ENCODE results near the gene SREK1.

The SREK1 gene

DNA sequence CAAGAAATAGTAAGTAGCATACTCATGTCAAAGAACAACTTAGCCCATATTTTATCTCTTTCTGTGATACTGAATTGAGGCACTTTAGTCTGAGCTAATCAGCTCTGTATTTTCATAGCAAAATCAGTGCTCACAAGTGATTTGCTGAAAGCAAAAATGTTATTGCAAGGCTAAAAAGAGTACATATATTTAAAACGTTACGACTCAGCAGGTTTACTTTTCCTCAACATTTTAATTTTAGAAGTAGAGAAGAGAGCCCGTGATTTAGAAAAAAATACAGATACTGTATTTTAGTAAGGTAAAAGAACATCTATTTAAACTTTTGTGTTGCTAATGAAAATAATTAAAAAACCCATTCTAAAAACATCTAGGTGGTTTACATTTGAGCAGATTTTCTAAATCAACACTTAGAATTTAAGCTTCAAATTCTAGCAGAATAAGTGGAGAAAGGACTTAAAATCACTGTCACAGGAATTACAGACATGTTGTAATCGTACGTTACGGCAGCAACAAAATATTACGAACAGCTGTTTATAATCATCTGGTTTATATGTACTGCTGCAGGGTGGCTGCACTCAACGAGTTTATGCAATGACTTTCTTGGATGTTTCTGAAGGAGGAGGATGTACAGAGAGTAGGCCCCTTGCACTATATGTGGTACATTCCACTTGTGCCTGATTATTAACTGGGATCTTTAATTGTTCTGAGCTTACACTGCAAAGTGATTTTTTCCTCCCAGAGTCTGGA is 20.1 kb downstream of the SREK1 start:
- DNase-seq (ENCODE audit: low read depth in 2 of 2): no peak

- no peak for DNase-seq (ENCODE audit: low read depth in 2 of 2)
Observed at GRCh38 chr5:66168226-66168625, 24.1 kb downstream of the SREK1 start.

GRCh38 chr5:66169534-66169933 is 25.4 kb downstream of the SREK1 start:
- no peak for DNase-seq (ENCODE audit: low read depth in 2 of 2)

DNA sequence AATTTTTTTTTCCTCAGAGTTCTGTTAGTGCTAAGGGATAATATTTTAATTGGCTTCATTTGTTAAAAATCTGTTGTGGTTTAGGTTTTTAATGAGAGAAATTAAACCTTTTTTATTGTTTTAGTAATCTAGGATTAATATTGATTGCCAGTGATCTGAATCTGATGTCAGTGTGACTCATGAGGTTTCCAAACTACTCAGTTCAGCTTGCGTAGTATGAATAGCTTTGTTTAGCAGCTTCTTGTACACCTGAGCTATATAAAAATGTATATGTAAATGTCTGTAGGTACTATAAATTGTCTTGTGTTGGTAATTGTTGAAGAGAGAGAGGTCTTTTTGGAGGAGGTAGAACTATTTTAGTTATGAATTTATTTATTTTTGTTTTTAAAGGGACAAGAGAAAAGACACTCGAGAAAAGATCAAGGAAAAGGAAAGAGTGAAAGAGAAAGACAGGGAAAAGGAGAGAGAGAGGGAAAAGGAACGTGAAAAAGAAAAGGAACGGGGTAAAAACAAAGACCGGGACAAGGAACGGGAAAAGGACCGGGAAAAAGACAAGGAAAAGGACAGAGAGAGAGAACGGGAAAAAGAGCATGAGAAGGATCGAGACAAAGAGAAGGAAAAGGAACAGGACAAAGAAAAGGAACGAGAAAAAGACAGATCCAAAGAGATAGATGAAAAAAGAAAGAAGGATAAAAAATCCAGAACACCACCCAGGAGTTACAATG is 26.3 kb downstream of the SREK1 start:
- DNase-seq (ENCODE audit: low read depth in 2 of 2): no peak

GRCh38 chr5:66171349-66172344 is 27.5 kb downstream of the SREK1 start:
- DNase-seq (ENCODE audit: low read depth in 2 of 2): peak; percentile 12 to 21

GRCh38 chr5:66174338-66174737 is 30.2 kb downstream of the SREK1 start:
- no peak for DNase-seq (ENCODE audit: low read depth in 2 of 2)

DNA sequence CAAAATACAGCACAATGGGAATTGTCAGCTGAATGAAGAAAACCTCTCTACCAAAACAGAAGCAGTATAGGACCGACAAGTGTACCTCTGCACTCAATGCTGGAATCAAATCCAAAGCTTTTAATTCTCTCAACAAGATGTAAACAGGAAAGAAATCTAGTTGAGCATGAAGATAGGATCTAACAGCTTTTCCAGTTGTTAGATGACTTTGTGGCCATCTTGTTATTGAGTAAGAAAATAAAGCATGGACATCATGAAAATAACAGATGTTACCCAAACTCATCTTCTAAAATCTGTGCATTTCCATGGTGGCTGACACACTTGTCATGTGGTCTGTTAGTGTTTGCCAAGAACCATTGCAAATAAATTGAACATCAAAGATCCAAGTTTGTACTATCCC is 34.7 kb downstream of the SREK1 start:
- no peak for DNase-seq (ENCODE audit: low read depth in 2 of 2)

DNA sequence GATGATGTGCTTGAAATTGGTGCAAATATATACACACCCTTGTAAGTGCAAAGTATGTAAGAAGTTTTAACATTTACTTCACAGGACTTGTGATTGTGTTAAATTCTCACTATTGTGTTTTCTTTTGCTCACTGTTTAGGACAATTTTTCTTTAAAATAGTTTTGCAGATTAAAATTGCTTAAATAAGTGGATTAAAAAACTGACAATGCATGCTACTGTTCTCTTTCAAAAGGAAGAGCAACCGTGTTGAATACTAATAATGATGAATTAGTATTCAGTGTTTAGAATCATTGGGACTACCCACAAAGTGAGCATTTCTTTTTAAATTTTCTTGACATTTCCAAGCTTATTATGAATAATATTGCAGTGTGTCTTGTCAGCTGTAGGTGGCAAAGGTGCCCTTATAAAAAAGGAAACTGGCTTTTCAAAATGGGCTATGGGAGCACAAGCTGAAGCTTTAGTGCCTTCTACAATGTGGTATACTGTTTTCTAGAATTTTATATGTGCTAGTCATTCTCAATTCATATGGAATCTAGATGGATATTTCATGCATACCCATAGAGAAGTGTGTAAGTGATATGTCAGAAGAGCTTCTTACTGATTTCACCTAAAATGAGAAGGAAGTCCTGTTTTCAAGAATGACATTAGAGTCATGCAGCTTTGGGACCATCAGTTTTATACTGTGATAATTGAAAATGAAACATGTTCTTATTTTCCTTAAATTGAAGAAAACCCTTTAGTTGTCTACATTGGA is 35.4 kb downstream of the SREK1 start:
- DNase-seq (ENCODE audit: low read depth in 2 of 2): no peak

DNA sequence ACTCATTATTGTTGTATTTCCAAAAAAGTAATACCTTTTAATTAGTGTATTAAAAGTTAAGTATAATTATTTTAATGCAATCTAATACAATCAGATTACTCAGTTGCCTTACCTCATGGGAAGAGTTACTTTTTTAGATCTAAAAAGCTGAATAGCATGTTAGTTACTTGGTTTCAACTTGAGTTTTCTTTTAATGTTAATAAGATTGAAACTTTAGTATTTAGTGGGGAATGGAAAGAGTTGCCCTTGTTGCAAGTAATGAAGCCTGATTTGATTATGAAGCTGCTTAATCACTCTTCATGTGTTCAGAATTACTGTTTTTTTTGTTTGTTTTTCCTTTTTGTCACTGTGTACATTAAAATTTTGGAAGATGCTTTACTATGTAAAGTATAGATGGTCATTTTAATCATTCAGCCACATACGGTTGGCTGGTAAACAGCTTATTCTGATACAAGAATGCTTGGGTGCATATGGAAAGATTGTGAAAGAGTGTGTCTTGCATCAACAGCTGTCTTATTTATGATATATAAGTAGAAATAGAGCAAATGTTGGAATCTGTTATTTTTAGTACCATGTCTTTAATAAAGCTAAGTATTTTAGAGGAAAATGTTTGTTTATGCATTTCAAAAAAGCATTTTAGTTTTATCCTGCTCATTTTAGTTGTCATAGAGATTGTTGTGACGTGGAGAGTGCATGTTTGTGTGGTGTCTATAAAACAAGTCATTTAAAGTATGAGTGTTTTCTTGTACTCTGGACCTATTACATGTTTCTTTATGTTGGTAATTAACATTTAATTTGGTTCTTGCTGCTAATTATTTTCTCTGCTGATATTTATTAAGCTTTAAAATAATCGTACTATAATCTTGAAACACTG is 36.4 kb downstream of the SREK1 start:
- no peak for DNase-seq (ENCODE audit: low read depth in 2 of 2)

- DNase-seq (ENCODE audit: low read depth in 2 of 2): no peak
Observed at GRCh38 chr5:66186108-66186507, 42.0 kb downstream of the SREK1 start.

DNA sequence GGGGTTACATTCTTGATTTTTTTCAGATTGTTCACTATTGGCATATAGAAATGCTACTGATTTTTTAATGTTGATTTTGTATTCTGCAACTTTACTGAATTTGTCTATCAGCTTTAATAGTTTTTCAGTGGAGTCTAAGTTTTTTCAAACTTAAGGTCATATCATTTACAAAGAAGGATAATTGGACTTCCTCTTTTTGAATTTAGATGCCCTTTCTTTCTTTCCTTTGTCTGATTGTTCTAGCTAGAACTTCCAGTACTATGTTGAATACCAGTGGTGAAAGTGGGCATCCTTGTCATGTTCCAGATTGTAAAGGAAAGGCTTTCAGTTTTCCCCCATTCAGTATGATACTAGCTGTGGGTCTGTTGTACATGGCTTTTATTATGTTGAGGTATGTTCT is 49.3 kb downstream of the SREK1 start:
- DNase-seq (ENCODE audit: low read depth in 2 of 2): no peak

DNA sequence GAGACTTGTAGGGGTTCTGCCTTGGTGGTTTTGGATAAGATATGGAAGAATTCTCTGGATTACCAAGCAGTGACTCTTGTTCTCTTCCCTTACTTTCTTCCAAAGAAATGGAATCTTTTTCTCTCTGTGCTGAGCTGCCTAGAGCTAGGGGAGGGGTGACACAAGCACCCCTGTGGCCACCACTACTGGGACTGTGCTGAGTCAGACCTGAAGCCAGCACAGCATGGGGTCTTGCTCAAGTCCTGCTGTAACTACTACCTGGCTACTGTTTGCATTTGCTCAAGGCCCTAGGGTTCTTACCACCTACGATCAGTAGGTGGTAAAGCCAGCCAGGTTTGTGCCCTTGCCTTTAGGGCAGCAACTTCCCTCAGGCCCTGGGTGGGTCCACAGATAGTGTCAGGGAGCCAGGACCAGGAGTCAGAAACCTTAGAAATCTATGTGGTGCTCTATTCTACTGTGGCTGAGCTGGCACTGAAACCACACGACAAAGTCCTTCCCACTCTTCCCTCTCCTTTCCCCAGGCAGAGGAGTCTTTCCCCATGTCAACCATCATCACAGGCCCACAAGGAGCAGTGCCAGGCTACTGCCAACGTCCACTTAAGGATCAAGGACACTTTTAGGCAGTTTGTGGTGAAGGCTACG is 53.8 kb downstream of the SREK1 start:
- DNase-seq (ENCODE audit: low read depth in 2 of 2): no peak

- no peak for DNase-seq (ENCODE audit: low read depth in 2 of 2)
Observed at GRCh38 chr5:66198837-66199236, 54.7 kb downstream of the SREK1 start.

DNA sequence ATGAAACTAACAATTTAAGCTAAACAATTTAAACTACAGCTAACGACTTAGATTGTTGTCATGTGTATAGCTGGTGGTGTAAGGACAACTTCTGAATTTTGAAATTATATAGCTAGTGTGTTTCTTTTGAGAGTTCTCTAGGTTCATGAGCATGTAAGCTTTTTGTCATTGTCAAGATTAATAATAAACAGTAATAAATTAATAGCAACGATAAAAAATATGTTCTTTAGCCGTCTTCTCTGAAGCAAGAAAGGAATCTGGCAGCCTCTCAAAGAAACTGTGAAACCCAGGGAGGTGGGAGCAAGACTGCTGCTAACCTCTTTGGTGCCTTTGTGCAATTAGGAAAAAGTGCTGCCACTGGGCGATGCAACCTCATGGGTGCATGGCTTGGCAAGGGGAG is 59.4 kb downstream of the SREK1 start:
- no peak for DNase-seq (ENCODE audit: low read depth in 2 of 2)

- DNase-seq (ENCODE audit: low read depth in 2 of 2): no peak
Observed at GRCh38 chr5:66206465-66206864, 62.4 kb downstream of the SREK1 start.

DNA sequence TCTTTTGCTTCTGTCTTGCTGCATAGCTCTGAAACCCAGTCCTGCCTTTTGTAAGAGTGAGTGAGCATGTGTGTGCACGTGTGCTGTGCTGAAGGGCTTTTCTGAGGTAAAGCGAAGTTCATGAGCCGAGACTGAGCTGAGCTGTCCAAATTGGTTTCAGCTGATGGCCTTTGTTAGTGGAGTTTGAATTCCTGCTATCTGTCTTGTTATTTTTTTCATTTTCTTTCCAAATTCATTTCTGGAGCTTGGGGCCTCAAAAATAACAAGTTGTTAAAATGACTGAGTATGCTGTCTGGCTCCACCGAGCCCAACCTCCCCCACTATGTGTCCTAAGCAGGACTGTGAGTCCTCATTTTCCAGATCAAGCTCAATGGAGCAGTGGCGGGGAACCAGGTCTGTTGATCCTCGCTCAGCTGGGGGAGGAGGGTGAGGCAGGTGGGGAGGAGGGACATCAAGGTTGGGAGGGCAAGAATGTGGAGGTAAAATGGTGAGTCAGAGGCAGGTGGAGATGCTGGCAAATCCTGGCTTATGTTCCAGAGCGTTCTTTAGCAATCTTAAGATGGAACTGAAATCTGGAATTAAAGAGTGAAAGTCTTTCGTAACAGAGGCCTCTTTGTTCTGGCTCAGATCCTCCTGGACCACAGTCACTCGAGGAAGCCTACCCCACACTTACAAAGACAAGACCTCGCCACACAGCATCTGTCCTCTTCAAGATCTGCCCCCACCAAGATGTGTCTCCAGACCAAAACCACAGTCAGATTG is 63.9 kb downstream of the SREK1 start:
- no peak for DNase-seq (ENCODE audit: low read depth in 2 of 2)

DNA sequence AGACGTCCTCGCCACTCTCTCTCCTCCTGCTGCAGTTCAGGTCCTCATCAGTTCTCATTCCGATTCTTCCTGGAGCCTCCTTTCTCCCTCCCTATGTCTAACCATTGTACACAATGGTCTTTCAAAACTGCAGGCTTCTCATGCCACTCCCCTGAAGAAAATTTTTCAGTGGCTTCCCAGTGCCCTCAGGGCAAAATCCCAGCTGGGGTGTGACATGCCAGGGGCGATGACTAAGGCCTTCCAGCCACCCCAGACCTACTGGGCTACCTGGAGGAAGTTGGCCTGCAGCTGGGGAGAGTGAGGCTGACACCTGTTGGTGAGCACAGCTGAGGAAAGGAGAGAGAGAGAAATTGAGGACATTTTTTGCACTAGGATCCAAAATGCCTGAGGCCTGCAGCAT is 65.2 kb downstream of the SREK1 start:
- DNase-seq (ENCODE audit: low read depth in 2 of 2): no peak

- no peak for DNase-seq (ENCODE audit: low read depth in 2 of 2)
Observed at GRCh38 chr5:66209794-66210193, 65.7 kb downstream of the SREK1 start.

DNA sequence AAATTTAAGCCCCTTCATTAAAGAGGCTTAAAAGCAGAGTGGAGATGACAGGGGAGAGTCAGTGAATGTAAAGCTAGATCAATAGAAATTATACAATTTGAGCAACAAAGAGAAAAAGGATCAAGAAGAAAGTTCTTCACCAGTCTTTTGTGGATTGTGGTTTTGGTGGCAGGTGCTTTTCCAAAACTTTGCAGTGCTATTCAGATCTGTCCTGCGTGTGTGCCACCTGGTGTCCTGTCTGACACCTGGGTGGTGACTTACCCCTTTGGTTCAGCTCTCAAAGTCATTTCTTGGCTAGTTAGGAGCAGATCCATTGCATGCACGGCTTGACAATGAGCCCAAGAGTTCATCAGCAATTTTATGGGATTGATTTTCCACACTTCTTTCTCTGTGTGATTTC is 69.4 kb downstream of the SREK1 start:
- DNase-seq (ENCODE audit: low read depth in 2 of 2): no peak

All from stimulated activated CD4-positive, alpha-beta T cell treated with anti-CD3 and anti-CD28 coated beads, Interleukin-4, amount 100 ng/mL, for 48 hours (primary cell).